ENCODE measurements around the gene HCN1.
"Not testable (repeated sequence)": the region's sequence is repeated elsewhere in the genome, so short reads cannot be mapped to it uniquely, and the experiment has no call there.

Gene HCN1

GRCh38 chr5:45417285-45417998, 278.7 kb downstream of the HCN1 start:
- no peak for DNase-seq (ENCODE audit: low read depth in 2 of 2)

- DNase-seq (ENCODE audit: low read depth in 2 of 2), result no peak
Measured at GRCh38 chr5:45414620-45415573, 281.3 kb downstream of the HCN1 start.

GRCh38 chr5:45411971-45412612, 284.1 kb downstream of the HCN1 start:
- no peak for DNase-seq (ENCODE audit: low read depth in 2 of 2)

GRCh38 chr5:45410304-45410995, 285.7 kb downstream of the HCN1 start:
- DNase-seq (ENCODE audit: low read depth in 2 of 2), result no peak

- DNase-seq (ENCODE audit: low read depth in 2 of 2), result no peak
Measured at GRCh38 chr5:45408067-45408466, 288.1 kb downstream of the HCN1 start.

- no peak for DNase-seq (ENCODE audit: low read depth in 2 of 2)
Measured at GRCh38 chr5:45402804-45403455, 293.2 kb downstream of the HCN1 start.

GRCh38 chr5:45399041-45399440, 297.1 kb downstream of the HCN1 start:
- DNase-seq (ENCODE audit: low read depth in 2 of 2), result no peak

- DNase-seq (ENCODE audit: low read depth in 2 of 2), result no peak
Measured at GRCh38 chr5:45385321-45386058, 310.7 kb downstream of the HCN1 start.

- no peak for DNase-seq (ENCODE audit: low read depth in 2 of 2)
Measured at GRCh38 chr5:45383985-45384384, 312.2 kb downstream of the HCN1 start.

GRCh38 chr5:45382583-45382982, 313.6 kb downstream of the HCN1 start:
- no peak for DNase-seq (ENCODE audit: low read depth in 2 of 2)

GRCh38 chr5:45376417-45376816, 319.8 kb downstream of the HCN1 start:
- no peak for DNase-seq (ENCODE audit: low read depth in 2 of 2)

GRCh38 chr5:45372629-45373028, 323.6 kb downstream of the HCN1 start:
- no peak for DNase-seq (ENCODE audit: low read depth in 2 of 2)

- DNase-seq (ENCODE audit: low read depth in 2 of 2), result not testable (repeated sequence)
Measured at GRCh38 chr5:45371423-45371822, 324.8 kb downstream of the HCN1 start.

GRCh38 chr5:45355189-45355992, 340.8 kb downstream of the HCN1 start:
- DNase-seq (ENCODE audit: low read depth in 2 of 2), result no peak

- DNase-seq (ENCODE audit: low read depth in 2 of 2), result no peak
Measured at GRCh38 chr5:45336464-45336863, 359.7 kb downstream of the HCN1 start.

- DNase-seq (ENCODE audit: low read depth in 2 of 2), result no peak
Measured at GRCh38 chr5:45335978-45336377, 360.2 kb downstream of the HCN1 start.

- DNase-seq (ENCODE audit: low read depth in 2 of 2), result no peak
Measured at GRCh38 chr5:45335346-45335745, 360.8 kb downstream of the HCN1 start.

GRCh38 chr5:45334939-45335338, 361.2 kb downstream of the HCN1 start:
- no peak for DNase-seq (ENCODE audit: low read depth in 2 of 2)

- not testable (repeated sequence) for DNase-seq (ENCODE audit: low read depth in 2 of 2)
Measured at GRCh38 chr5:45312627-45313026, 383.6 kb downstream of the HCN1 start.

- DNase-seq (ENCODE audit: low read depth in 2 of 2), result no peak
Measured at GRCh38 chr5:45295231-45295630, 400.9 kb downstream of the HCN1 start.
